CD4-positive, alpha-beta T cell treated with Interleukin-6 for 4 hours (primary cell): ENCODE data around the gene RNASE7.

Experiments used
- DNase-seq: peaks from one replicate; pipeline ENCODE4 v3.0.0-alpha.2; 2020; ENCODE audit warnings: mixed read lengths

The RNASE7 gene

GRCh38 chr14:21088687-21089086 lies 46.5 kb downstream of the RNASE7 start:
- DNase-seq: no peak

GRCh38 chr14:21089271-21089670 lies 47.1 kb downstream of the RNASE7 start:
- no peak for DNase-seq

GRCh38 chr14:21089877-21090193 lies 47.7 kb downstream of the RNASE7 start:
- DNase-seq: no peak

- peak; percentile 34 for DNase-seq
Measured at GRCh38 chr14:21090194-21090939, 48.2 kb downstream of the RNASE7 start.

GRCh38 chr14:21090940-21091663 lies 48.9 kb downstream of the RNASE7 start:
- DNase-seq: no peak

GRCh38 chr14:21091821-21092272 lies 49.7 kb downstream of the RNASE7 start:
- DNase-seq: no peak

- DNase-seq: peak; percentile 95
Measured at GRCh38 chr14:21092273-21093011, 50.3 kb downstream of the RNASE7 start.

GRCh38 chr14:21093018-21093417 lies 50.9 kb downstream of the RNASE7 start:
- no peak for DNase-seq
